Stimulated activated CD8-positive, alpha-beta memory T cell treated with anti-CD3 and anti-CD28 coated beads, Interleukin-12 subunit alpha, Interleukin-12 subunit beta, amount 100 ng/mL, for 24 hours (primary cell): ENCODE measurements around the gene HLA-DQA1.
A peak's percentile ranks its signal among the peaks of the same experiment; 100 is the strongest.
"Not testable (repeated sequence)": the region's sequence is repeated elsewhere in the genome, so short reads cannot be mapped to it uniquely, and the experiment has no call there.

Experiments
- DNase-seq: peaks from one replicate; pipeline ENCODE4 v3.0.0-alpha.2; 2020; ENCODE audit errors: extremely low read depth

The HLA-DQA1 gene

DNA sequence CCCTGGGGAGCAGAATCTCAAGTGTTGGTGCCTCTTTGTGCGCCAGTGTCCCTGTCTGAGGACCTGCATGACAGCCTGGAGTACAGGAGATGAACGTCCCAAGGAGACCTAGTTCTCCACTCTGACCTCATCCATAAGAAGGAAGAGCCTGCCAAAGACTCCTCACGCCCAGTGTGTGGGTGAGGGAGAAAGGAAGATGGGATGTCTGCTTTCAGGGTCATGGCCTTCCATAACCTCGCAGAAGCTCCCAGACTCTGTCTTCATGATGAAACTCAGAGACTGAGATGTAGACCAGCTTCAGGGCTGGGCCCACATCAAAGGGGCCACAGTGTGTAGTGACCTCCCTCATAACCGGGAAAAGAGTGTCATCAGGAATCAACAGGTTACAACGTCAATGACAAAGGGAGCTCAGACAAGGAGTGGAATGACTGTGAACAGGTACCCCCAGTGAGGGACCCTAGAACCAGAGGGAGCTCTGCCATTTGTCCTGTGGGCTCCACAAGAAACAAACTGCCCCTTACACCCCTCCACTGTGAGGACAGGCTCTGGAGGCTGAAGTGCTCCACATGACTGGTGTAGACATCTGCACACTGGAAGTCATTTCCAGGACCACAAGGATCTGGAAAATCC lies 21.2 kb downstream of the HLA-DQA1 start:
- DNase-seq, result no peak

- no peak for DNase-seq
These were observed 22.8 kb downstream of the HLA-DQA1 start for GRCh38 chr6:32659856-32660595.

- DNase-seq, result no peak
These were observed 24.9 kb downstream of the HLA-DQA1 start for GRCh38 chr6:32662099-32662498.

DNA sequence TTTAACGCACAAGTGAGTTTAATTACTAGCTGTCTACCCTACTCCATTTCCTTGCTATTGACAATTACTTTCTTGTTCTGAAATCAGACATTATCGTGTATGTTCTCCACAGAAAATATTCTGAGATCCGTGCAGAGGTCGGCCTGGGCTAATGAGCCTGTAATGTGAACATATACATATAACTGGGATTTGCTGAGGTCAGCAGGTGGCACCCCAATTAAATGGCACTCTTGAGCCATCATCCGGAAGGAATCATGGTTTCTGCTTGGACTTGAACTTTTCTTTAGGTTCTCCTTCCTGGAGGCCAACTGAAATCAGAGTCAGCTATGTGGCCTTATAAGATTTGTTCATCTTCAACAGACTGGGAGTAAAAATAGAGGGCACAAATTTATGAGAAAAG lies 25.6 kb downstream of the HLA-DQA1 start:
- DNase-seq, result no peak

DNA sequence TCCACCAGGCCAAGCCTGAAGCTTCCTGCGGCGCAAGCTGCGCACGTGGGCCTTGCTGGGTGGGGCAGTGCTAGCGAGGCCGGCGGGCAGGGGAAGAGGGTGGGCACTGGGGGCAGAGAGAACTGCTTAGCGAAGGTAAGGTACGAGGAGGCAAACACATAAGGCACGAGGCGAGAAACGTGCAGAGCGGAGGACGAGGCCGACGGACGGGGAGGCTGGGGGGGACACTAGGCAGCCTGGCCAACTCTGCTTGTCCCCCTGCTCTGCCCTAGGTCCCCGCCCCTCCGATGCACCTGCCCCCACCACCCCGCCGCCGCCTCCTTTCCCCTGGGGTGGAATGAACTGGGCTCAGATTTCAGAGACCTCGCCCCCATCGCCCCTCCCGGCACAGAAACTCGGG lies 27.1 kb downstream of the HLA-DQA1 start:
- DNase-seq, result no peak

- peak; percentile 5 for DNase-seq
These were observed 27.7 kb downstream of the HLA-DQA1 start for GRCh38 chr6:32664827-32665362.

GRCh38 chr6:32665661-32666060 lies 28.5 kb downstream of the HLA-DQA1 start:
- no peak for DNase-seq

DNA sequence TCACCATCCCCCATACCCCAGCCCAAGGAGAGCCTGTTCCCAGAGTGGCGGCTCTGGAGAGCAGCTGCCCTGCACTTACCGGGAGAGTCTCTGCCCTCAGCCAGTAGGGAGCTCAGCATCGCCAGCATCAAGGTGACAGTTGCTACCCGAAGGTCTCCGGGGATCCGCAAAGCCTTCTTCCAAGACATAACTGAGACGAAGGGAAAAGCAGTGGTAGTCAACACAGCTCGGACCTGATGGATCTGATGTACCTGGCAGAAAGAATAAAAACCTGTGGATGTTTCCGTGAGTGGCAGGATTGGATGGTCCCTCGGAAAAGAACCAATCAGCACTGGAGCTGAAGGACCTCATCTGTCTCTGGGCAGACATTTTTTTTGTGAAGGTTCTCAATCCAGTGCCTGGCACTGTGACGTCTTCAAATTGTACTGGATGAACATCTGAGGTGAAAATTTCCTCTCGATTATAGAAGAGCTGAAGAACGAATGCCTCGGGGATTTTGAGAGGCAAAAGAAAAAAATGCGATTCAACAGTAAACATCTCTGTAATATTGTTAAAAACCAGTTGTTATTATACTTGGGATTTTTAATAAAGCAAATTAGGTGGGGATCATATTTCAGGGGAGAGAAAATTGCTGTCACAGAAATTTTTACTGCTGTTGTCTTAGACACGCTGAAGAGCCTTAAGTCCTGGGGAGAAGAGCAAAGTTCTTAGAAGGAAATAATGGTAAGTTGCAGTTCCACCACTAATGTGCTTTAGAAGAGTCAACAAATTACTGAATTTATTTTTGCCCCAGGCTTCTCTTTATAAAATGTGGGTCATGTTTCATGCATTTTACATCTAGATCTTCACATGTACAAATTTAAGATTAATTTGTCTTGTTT lies 29.5 kb downstream of the HLA-DQA1 start, which contains the start of gene HLA-DQB1:
Gene HLA-DQB1 (minus strand): TSS at position 238 of the 881 bp plus-strand sequence. CDS start 50 bp downstream, at position 188.
- DNase-seq, result no peak

- DNase-seq, result no peak
These were observed 31.1 kb downstream of the HLA-DQA1 start for GRCh38 chr6:32668226-32668747.

DNA sequence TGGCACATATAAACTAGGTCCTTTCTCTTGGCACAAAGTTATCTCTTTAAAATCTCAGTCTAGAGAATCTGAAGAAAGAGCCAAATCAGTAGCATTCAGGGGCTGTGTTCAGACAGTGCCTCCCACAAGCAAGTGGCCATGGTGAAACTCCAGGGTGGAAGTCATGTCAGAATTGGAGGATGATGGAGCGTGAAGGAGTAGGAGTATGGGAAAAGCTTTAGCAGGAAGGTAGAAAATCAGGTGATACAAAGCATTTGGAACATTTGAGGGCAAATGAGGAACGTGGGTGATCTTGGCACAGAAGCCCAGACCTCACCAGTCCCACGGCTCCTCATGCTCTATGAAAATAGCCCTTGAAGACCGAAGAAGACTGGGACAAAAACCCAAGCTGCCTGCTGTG lies 32.0 kb downstream of the HLA-DQA1 start:
- no peak for DNase-seq

DNA sequence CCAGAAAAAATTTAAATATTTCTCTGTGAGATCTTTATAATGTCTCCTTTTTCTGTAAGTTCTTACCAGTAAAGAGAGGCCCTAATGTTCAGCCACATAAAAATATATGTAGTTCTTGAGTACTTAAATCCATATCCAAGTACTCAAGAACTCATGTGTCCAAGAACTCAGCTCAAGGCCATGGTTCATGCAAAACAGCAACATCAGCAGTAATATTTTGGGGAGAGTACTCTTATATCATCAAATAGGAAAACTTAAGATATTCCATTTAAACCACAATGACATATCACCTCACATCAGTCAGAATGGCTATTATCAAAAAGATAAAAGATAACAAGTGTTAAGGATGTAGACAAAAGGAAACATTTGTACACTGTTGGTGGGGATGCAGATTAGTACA lies 32.7 kb downstream of the HLA-DQA1 start:
- no peak for DNase-seq

DNA sequence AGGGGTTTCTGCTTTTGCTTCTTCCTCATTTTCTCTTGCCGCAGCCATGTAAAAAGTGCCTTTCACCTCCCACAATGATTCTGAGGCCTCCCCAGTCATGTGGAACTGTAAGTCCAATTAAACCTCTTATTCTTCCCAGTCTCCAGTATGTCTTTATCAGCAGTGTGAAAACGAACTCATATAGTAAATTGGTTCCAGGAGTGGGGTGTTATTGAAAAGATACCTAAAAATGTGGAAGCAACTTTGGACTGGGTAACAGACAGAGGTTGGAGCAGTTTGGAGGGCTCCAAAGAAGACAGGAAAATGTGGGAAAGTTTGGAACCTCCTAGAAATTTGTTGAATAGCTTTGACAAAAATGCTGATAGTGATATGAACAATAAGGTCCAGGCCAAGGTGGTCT lies 34.7 kb downstream of the HLA-DQA1 start:
- DNase-seq, result not testable (repeated sequence)

DNA sequence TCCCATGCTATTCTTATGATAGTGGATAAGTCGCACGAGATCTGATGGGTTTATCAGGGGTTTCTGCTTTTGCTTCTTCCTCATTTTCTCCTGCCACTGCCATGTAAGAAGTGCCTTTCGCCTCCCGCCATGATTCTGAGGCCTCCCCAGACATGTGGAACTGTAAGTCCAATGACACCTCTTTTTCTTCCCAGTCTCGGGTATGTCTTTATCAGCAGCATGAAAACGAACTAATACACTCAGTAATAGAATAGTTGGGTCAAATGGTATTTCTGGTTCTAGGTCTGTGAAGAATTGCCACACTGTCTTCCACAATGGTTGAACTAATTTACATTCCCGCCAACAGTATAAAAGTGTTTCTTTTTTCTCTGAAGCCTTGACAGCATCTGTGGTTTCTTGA lies 36.9 kb downstream of the HLA-DQA1 start:
- not testable (repeated sequence) for DNase-seq

DNA sequence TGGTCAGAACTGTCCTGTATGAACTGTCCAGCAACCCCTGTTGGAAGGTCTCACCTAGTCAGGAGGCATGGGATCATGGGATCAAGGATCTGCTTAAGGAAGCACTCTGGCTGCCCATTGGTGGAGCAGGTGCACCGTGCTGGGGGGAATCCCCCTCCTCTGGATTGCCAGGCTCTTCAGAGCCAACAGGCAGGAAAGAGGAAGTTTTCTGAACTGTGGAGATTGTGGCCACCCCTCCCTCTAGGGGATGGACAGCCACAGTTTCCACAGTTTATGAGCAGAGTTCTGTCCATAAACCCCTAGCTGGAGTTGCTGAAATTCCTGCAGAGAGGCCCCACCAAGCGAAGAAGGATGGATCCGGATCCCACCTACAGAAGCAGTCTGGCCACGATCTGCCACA lies 42.3 kb downstream of the HLA-DQA1 start:
- DNase-seq, result no peak

DNA sequence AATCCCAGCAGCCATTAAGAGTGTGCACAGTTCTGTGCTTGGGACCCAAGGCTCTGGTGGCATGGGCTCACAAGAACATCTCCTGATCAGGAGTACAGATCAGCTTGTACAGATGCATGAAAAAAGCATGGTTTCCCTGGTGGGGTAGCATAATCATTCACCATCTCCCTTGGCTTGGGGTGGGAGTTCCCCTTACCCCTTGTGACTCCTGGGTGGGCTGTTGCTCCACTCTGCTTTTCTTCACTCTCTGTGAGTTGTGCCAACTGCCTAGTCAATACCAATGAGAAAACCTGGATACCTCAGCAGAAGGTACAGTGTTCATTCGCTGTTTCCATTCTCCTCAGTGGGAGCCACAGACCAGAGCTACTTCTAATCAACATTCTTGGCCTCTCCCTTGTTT lies 42.8 kb downstream of the HLA-DQA1 start:
- no peak for DNase-seq

GRCh38 chr6:32684246-32684645 lies 47.0 kb downstream of the HLA-DQA1 start:
- no peak for DNase-seq

DNA sequence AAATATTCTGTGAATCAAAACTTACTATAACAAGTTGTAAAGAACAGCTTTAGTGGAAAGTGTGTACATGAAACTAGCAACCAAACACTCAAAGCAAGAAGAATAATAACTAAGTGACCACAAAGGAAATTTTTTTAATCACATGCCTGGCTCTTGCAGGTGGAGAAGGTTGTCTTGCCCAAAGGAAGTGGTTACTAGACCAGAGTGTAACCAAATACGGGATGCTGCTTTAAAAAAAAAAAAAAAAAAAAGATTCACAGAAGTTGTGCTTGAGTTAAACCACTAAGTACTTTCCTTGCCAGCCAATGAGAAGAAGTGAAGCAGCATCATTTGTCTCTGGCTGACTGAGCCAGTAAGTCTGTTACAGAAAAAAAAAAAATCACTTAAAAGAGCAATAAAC lies 48.4 kb downstream of the HLA-DQA1 start:
- no peak for DNase-seq

- no peak for DNase-seq
These were observed 52.6 kb downstream of the HLA-DQA1 start for GRCh38 chr6:32689531-32690501.

DNA sequence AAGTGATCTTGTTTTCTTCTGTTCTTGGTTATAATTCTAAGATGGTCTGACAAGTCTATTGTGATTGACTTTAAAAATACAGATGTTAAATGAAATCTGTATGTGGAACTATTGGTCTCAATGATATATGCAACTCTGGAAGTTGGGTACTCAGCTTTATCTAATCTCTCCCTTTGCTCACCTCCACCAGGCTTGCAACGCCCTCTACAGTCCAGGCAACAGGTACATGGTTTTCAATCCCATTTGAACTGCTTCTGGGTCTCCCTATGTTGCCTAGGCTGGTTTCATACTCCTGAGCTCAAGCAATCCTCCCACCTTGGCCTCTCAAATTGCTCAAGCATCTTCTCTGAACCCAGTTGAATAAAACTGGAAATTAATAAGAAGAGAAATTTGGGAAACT lies 54.8 kb downstream of the HLA-DQA1 start:
- no peak for DNase-seq
